Measurements from ENCODE around the gene CHRNB1. TPM values are rescaled to one million over a fixed set of nuclear protein-coding genes. Genes with fewer than 3 reads are reported as not detected.

The CHRNB1 gene
- total and polyA plus RNA-seq, 5 donors from 2014 or later = 7.6 to 28.7 (median 26.2) TPM

DNA sequence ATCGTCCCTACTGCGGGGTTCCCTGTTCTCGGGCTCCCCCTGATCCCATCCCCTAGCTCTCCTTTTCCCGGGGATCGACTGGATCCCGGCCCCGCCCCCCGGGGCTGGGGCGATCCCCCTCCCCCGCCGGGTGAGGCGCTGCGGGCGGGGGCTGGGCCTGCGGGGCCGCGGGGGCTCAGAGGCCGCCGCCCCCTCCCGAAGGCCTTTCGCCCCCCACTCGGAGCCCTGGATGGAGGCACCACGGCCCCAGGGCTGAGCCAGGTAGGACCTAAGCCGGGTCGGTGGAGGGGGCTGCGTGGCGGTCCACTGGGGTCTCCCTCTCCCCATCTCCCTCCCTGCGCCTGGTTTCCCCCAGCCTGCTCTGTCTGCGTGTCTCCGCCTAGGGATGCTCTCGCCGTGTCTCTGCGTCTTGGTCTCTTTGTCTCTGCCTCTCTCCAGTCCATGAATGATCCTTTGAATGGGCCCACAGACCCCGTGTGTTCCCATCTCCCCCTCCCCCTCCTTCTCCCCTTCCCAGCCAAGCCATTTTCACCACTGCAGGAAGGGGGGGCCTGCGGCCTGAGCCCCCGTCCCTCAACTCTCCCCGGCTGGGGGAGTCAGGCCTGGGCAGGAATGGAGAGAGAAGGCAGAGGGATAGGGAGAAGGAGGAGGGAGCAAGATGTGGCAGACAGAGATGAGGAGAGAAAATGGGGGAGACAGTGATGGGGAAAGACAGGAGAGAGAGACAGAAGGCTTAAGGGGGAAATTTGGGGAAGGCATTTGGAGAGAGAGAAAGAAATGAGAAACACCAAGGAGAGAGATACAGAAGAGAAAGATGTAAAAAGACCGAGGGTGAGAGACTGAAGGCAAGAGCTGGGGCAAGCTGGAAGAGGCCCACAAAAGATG is 39.3 kb upstream of the CHRNB1 start:
- H3K27ac Mint-ChIP-seq = peak overlapping the region; percentile 32 to 82 (median 54)
- H3K4me3 Mint-ChIP-seq = peak overlapping the region; percentile 81 to 90 (median 84)
- no peaks in the 10 kb centered on the region for H3K9me3 Mint-ChIP-seq
- ATAC-seq (ENCODE audit: low read depth in 2 of 2) (no peak), DNase-seq (no peak)
- H3K4me3 ChIP-seq (ENCODE audit: low read depth, low read length) = no peak overlapping the region
- peaks cover 12% of the 10 kb centered on the region for H3K27me3 Mint-ChIP-seq
- H3K4me1 ChIP-seq (ENCODE audit: control insufficient read depth, insufficient read depth, low read length, poor library complexity, severe bottlenecking) = peaks cover 23% of the 10 kb centered on the region
- no peaks in the 10 kb centered on the region for H3K9me3 ChIP-seq (ENCODE audit: control insufficient read depth in 2 of 2, low read length in 2 of 2)
- peaks cover 0 to 32% (median 15%) of the 10 kb centered on the region in 4 donors for H3K4me1 Mint-ChIP-seq
- H3K27me3 ChIP-seq (ENCODE audit: control insufficient read depth, insufficient read depth, low read length) = no peaks in the 10 kb centered on the region
- no peaks in the 10 kb centered on the region for H3K36me3 ChIP-seq (ENCODE audit: control insufficient read depth, insufficient read depth, low read length)
- H3K36me3 Mint-ChIP-seq = no peaks in the 10 kb centered on the region
- H3K27ac ChIP-seq (ENCODE audit: insufficient read depth, low read length, poor library complexity, severe bottlenecking) = no peak overlapping the region

DNA sequence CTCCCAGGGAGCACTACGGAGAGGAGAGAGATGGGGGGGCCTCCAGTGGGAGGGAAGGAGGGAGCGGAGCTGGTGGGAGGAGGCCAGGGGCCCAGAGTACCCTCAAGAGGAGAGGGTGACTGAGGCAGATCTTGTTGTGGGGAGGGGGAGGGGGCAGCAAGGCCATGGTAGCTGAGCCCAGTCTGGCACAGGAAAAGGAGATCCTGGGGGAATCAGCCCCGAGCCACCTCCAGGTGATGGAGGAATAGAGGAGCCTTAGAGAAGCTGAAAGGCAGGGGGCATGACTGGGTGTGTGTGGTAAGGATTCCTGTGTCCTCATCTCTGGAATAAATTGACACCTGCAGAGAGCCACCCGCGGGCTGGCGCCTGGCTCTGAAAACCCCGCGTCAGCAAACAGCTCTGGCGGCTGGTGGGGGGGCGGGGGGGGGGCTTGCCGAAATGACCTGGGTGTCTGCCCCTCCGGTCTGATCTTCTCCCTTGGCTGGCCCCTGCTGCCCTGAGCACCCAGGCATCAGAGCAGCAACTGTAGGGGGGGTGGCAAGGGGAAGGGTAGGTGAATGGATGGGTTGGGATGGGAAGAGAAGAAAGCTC is 38.5 kb upstream of the CHRNB1 start:
- DNase-seq = no peak
- Histone ChIP-seq H3K27me3 (ENCODE audit: control insufficient read depth, insufficient read depth, low read length) (no peaks in the 10 kb centered on the region), H3K27ac (ENCODE audit: insufficient read depth, low read length, poor library complexity, severe bottlenecking) (no peak overlapping the region), H3K9me3 (ENCODE audit: control insufficient read depth in 2 of 2, low read length in 2 of 2) (no peaks in the 10 kb centered on the region), H3K4me1 (ENCODE audit: control insufficient read depth, insufficient read depth, low read length, poor library complexity, severe bottlenecking) (peaks cover 23% of the 10 kb centered on the region), H3K4me3 (ENCODE audit: low read depth, low read length) (no peak overlapping the region), H3K36me3 (ENCODE audit: control insufficient read depth, insufficient read depth, low read length) (no peaks in the 10 kb centered on the region)
- Mint-ChIP-seq H3K4me3 (peak overlapping the region; percentile 80 to 90 (median 84)), H3K27ac (peak overlapping the region in 1 of 3 donors; percentile 54), H3K27me3 (peaks cover 12% of the 10 kb centered on the region), H3K9me3 (no peaks in the 10 kb centered on the region), H3K36me3 (no peaks in the 10 kb centered on the region), H3K4me1 (peaks cover 0 to 32% (median 15%) of the 10 kb centered on the region in 4 donors)
- no peak for ATAC-seq (ENCODE audit: low read depth in 2 of 2)

DNA sequence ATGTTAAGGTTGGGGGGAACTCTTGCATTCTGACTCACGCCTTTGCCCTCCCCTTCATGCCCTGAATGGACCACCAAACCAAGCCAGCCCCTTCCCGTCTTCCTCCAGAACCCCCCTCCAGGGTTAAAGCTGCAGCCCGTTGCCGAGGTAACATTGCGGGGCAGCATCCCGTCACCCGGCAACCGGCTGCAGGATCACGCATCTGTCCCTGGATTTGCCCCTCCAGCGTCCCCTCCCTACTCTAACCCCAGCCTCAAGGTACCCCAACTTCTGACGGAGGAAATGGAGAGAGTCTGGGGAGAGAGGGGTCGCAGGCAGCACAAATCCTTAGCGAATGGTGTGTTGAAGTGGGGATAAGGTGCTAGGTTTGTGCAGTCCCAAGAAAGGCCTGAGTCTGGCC is 37.8 kb upstream of the CHRNB1 start:
- Histone ChIP-seq H3K9me3 (ENCODE audit: control insufficient read depth in 2 of 2, low read length in 2 of 2) (no peaks in the 10 kb centered on the region), H3K4me3 (ENCODE audit: low read depth, low read length) (no peak overlapping the region), H3K27me3 (ENCODE audit: control insufficient read depth, insufficient read depth, low read length) (no peaks in the 10 kb centered on the region), H3K36me3 (ENCODE audit: control insufficient read depth, insufficient read depth, low read length) (no peaks in the 10 kb centered on the region), H3K27ac (ENCODE audit: insufficient read depth, low read length, poor library complexity, severe bottlenecking) (no peak overlapping the region), H3K4me1 (ENCODE audit: control insufficient read depth, insufficient read depth, low read length, poor library complexity, severe bottlenecking) (peaks cover 23% of the 10 kb centered on the region)
- no peaks in the 10 kb centered on the region for H3K36me3 Mint-ChIP-seq
- peaks cover 12% of the 10 kb centered on the region for H3K27me3 Mint-ChIP-seq
- H3K4me3 Mint-ChIP-seq = peak overlapping the region in 3 of 4 donors; percentile 41 to 88 (median 70)
- no peaks in the 10 kb centered on the region for H3K9me3 Mint-ChIP-seq
- no peak overlapping the region for H3K27ac Mint-ChIP-seq
- peaks cover 0 to 29% (median 13%) of the 10 kb centered on the region in 4 donors for H3K4me1 Mint-ChIP-seq
- DNase-seq = no peak
- no peak for ATAC-seq (ENCODE audit: low read depth in 2 of 2)

- no peaks in the 10 kb centered on the region for H3K36me3 Mint-ChIP-seq
- Histone ChIP-seq H3K9me3 (ENCODE audit: control insufficient read depth in 2 of 2, low read length in 2 of 2) (no peaks in the 10 kb centered on the region), H3K27ac (ENCODE audit: insufficient read depth, low read length, poor library complexity, severe bottlenecking) (no peak within 1 kb of the TSS), H3K27me3 (ENCODE audit: control insufficient read depth, insufficient read depth, low read length) (no peaks in the 10 kb centered on the region), H3K36me3 (ENCODE audit: control insufficient read depth, insufficient read depth, low read length) (no peaks in the 10 kb centered on the region), H3K4me1 (ENCODE audit: control insufficient read depth, insufficient read depth, low read length, poor library complexity, severe bottlenecking) (peaks cover 23% of the 10 kb centered on the region), H3K4me3 (ENCODE audit: low read depth, low read length) (no peak within 1 kb of the TSS)
- H3K27ac Mint-ChIP-seq = no peak within 1 kb of the TSS
- H3K4me1 Mint-ChIP-seq = peaks cover 0 to 28% (median 13%) of the 10 kb centered on the region in 4 donors
- no peaks in the 10 kb centered on the region for H3K9me3 Mint-ChIP-seq
- DNase-seq = no peak
- peaks cover 12% of the 10 kb centered on the region for H3K27me3 Mint-ChIP-seq
- ATAC-seq (ENCODE audit: low read depth in 2 of 2) = no peak
- peak within 1 kb of the TSS; percentile 41 to 88 (median 72) for H3K4me3 Mint-ChIP-seq
These were observed 37.2 kb upstream of the CHRNB1 start, which contains the start of gene NLGN2 for GRCh38 chr17:7407485-7408251. Gene NLGN2 (plus strand): TSS chr17:7407845. CDS start chr17:7408256, 411 bp downstream.

DNA sequence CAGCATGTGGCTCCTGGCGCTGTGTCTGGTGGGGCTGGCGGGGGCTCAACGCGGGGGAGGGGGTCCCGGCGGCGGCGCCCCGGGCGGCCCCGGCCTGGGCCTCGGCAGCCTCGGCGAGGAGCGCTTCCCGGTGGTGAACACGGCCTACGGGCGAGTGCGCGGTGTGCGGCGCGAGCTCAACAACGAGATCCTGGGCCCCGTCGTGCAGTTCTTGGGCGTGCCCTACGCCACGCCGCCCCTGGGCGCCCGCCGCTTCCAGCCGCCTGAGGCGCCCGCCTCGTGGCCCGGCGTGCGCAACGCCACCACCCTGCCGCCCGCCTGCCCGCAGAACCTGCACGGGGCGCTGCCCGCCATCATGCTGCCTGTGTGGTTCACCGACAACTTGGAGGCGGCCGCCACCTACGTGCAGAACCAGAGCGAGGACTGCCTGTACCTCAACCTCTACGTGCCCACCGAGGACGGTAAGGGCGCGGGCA is 36.6 kb upstream of the CHRNB1 start:
- Mint-ChIP-seq H3K9me3 (no peaks in the 10 kb centered on the region), H3K27me3 (peaks cover 12% of the 10 kb centered on the region), H3K4me3 (no peak overlapping the region), H3K36me3 (no peaks in the 10 kb centered on the region), H3K4me1 (peaks cover 0 to 24% (median 12%) of the 10 kb centered on the region in 4 donors), H3K27ac (no peak overlapping the region)
- Histone ChIP-seq H3K4me1 (ENCODE audit: control insufficient read depth, insufficient read depth, low read length, poor library complexity, severe bottlenecking) (peaks cover 16% of the 10 kb centered on the region), H3K36me3 (ENCODE audit: control insufficient read depth, insufficient read depth, low read length) (no peaks in the 10 kb centered on the region), H3K27ac (ENCODE audit: insufficient read depth, low read length, poor library complexity, severe bottlenecking) (no peak overlapping the region), H3K27me3 (ENCODE audit: control insufficient read depth, insufficient read depth, low read length) (no peaks in the 10 kb centered on the region), H3K4me3 (ENCODE audit: low read depth, low read length) (no peak overlapping the region), H3K9me3 (ENCODE audit: control insufficient read depth in 2 of 2, low read length in 2 of 2) (no peaks in the 10 kb centered on the region)
- DNase-seq (peak in 2 of 3 donors; percentile 28 to 29), ATAC-seq (ENCODE audit: low read depth in 2 of 2) (no peak)

GRCh38 chr17:7408863-7409262 is 36.0 kb upstream of the CHRNB1 start:
- Mint-ChIP-seq H3K27ac (peak overlapping the region in 2 of 3 donors; percentile 17 to 84), H3K9me3 (no peaks in the 10 kb centered on the region), H3K36me3 (no peaks in the 10 kb centered on the region), H3K4me3 (peak overlapping the region in 3 of 4 donors; percentile 24 to 84 (median 61)), H3K27me3 (peaks cover 12% of the 10 kb centered on the region), H3K4me1 (peaks cover 0 to 23% (median 11%) of the 10 kb centered on the region in 4 donors)
- H3K36me3 ChIP-seq (ENCODE audit: control insufficient read depth, insufficient read depth, low read length) = no peaks in the 10 kb centered on the region
- peaks cover 12% of the 10 kb centered on the region for H3K4me1 ChIP-seq (ENCODE audit: control insufficient read depth, insufficient read depth, low read length, poor library complexity, severe bottlenecking)
- no peak overlapping the region for H3K27ac ChIP-seq (ENCODE audit: insufficient read depth, low read length, poor library complexity, severe bottlenecking)
- DNase-seq = no peak
- H3K4me3 ChIP-seq (ENCODE audit: low read depth, low read length) = no peak overlapping the region
- H3K27me3 ChIP-seq (ENCODE audit: control insufficient read depth, insufficient read depth, low read length) = no peaks in the 10 kb centered on the region
- H3K9me3 ChIP-seq (ENCODE audit: control insufficient read depth in 2 of 2, low read length in 2 of 2) = no peaks in the 10 kb centered on the region
- ATAC-seq (ENCODE audit: low read depth in 2 of 2) = no peak

GRCh38 chr17:7409716-7410115 is 35.1 kb upstream of the CHRNB1 start:
- H3K4me3 Mint-ChIP-seq = peak overlapping the region in 1 of 4 donors; percentile 61
- Histone ChIP-seq H3K4me3 (ENCODE audit: low read depth, low read length) (no peak overlapping the region), H3K27ac (ENCODE audit: insufficient read depth, low read length, poor library complexity, severe bottlenecking) (no peak overlapping the region), H3K4me1 (ENCODE audit: control insufficient read depth, insufficient read depth, low read length, poor library complexity, severe bottlenecking) (peaks cover 12% of the 10 kb centered on the region), H3K27me3 (ENCODE audit: control insufficient read depth, insufficient read depth, low read length) (no peaks in the 10 kb centered on the region), H3K36me3 (ENCODE audit: control insufficient read depth, insufficient read depth, low read length) (no peaks in the 10 kb centered on the region), H3K9me3 (ENCODE audit: control insufficient read depth in 2 of 2, low read length in 2 of 2) (no peaks in the 10 kb centered on the region)
- DNase-seq = no peak
- H3K27me3 Mint-ChIP-seq = peaks cover 7% of the 10 kb centered on the region
- H3K4me1 Mint-ChIP-seq = peaks cover 0 to 15% (median 8%) of the 10 kb centered on the region in 4 donors
- no peak overlapping the region for H3K27ac Mint-ChIP-seq
- no peaks in the 10 kb centered on the region for H3K9me3 Mint-ChIP-seq
- H3K36me3 Mint-ChIP-seq = no peaks in the 10 kb centered on the region
- ATAC-seq (ENCODE audit: low read depth in 2 of 2) = no peak

Data from CD4-positive, CD25-positive, alpha-beta regulatory T cell (primary cell).